PC-9 (cell line): Measurements from ENCODE around the gene FILIP1L.

Source experiments
- EZH2 ChIP-seq: fragments of 200-600 bp; sonication (generic); IDR thresholded peaks from 2 replicates; pipeline ENCODE4 v1.8.0; 2017; ENCODE audit warnings: antibody characterized with exemption, low read depth
- TF ChIP-seq, protein P1 (sequence below): fragments of 200-600 bp; sonication (generic); conservative IDR thresholded peaks from 2 replicates; pipeline ENCODE4 v1.6.1; 2017; ENCODE audit warnings: mixed run types, antibody characterized with exemption, mild to moderate bottlenecking, moderate library complexity

DNA sequence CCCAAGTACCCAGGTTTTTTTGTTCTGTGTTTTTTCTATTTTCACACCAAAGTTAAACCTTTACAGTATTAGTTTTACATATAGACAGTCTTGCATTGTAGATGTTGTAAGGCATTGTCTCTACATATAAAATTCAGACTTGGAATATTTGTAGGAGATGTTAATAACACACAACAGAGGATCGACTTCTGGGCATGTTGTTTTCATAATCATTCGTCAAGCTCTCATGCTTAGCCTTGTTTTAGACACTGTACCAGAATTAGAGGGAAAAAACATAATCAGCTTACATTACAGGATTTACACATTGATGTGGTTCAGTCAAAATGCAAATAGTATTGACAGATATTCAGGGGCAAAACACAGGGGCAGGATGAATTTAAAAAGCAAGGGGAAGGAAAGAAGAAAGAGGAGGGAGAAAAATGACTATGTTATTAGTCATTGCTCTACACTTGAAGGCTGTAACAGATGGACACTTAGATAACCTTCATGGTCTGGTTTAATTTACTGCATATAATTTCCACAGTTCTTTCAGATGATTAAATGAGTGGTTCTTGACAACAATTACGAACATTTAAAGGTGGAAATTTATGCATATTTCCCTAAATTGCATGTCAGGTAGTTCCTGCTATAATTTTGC is 289.2 kb downstream of the FILIP1L start:
- TF ChIP-seq, protein P1, sequence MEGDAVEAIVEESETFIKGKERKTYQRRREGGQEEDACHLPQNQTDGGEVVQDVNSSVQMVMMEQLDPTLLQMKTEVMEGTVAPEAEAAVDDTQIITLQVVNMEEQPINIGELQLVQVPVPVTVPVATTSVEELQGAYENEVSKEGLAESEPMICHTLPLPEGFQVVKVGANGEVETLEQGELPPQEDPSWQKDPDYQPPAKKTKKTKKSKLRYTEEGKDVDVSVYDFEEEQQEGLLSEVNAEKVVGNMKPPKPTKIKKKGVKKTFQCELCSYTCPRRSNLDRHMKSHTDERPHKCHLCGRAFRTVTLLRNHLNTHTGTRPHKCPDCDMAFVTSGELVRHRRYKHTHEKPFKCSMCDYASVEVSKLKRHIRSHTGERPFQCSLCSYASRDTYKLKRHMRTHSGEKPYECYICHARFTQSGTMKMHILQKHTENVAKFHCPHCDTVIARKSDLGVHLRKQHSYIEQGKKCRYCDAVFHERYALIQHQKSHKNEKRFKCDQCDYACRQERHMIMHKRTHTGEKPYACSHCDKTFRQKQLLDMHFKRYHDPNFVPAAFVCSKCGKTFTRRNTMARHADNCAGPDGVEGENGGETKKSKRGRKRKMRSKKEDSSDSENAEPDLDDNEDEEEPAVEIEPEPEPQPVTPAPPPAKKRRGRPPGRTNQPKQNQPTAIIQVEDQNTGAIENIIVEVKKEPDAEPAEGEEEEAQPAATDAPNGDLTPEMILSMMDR = no peak
- no peak for TF ChIP-seq EZH2
